H1 (cell line): ENCODE data around the gene SEMA4D.

Experiments used
- ATF2 ChIP-seq: IDR thresholded peaks from 2 replicates; pipeline ENCODE4 v1.6.1; 2012; ENCODE audit warnings: low read length, inconsistent platforms
- CHD1 ChIP-seq: IDR thresholded peaks from 2 replicates; pipeline ENCODE4 v1.6.1; 2012; ENCODE audit warnings: low read depth, low read length, improper control_type of control experiment
- CTCF ChIP-seq, 3 experiments: IDR thresholded peaks; 1 replicate in 2 of 3; 2 replicates in 1 of 3; pipeline versions ENCODE4 v1.5.1 to v1.6.1; 2011; ENCODE audit warnings: low read length in 3 of 3, mild to moderate bottlenecking in 3 of 3, inconsistent platforms in 2 of 3, low read depth in 1 of 3, moderate library complexity in 1 of 3; ENCODE audit not compliant: insufficient read depth in 1 of 3; ENCODE audit errors: control extremely low read depth in 1 of 3
- SIN3A ChIP-seq, 2 experiments: IDR thresholded peaks in 1 of 2; conservative IDR thresholded peaks in 1 of 2; 2 replicates each; pipeline ENCODE4 v1.6.1; 2011 to 2012; ENCODE audit warnings: low read length in 2 of 2, improper control_type of control experiment in 1 of 2, low read depth in 1 of 2, mild to moderate bottlenecking in 1 of 2
- ZNF274 ChIP-seq: IDR thresholded peaks from 2 replicates; pipeline ENCODE4 v1.7.0; 2012; ENCODE audit warnings: low read length, borderline replicate concordance; ENCODE audit errors: extremely low read depth

GRCh38 chr9:89368550-89368949 lies 129.4 kb downstream of the SEMA4D start:
- TF ChIP-seq CTCF (IDR thresholded peaks at IDR 0.05; ENCODE audit: control extremely low read depth in 1 of 3, insufficient read depth in 1 of 3, low read depth in 1 of 3, low read length in 3 of 3): no peak
- no peak for TF ChIP-seq ATF2
- TF ChIP-seq SIN3A (conservative IDR thresholded peaks at IDR 0.05 in 1 of 2, IDR thresholded peaks at IDR 0.05 in 1 of 2; ENCODE audit: low read depth in 1 of 2, low read length in 2 of 2): no peak
- TF ChIP-seq ZNF274: no peak
- no peak for TF ChIP-seq CHD1
